ENCODE data around the gene DQX1. TPM values are rescaled to one million over a fixed set of nuclear protein-coding genes. Genes with fewer than 3 reads are reported as not detected.

The DQX1 gene
- total and polyA plus RNA-seq, 9 of the 15 experiments (the other 6 are each of a cell fraction or from before 2014, with no cell fraction given), result 0.04 to 0.38 (median 0.18) TPM; not detected in 1

DNA sequence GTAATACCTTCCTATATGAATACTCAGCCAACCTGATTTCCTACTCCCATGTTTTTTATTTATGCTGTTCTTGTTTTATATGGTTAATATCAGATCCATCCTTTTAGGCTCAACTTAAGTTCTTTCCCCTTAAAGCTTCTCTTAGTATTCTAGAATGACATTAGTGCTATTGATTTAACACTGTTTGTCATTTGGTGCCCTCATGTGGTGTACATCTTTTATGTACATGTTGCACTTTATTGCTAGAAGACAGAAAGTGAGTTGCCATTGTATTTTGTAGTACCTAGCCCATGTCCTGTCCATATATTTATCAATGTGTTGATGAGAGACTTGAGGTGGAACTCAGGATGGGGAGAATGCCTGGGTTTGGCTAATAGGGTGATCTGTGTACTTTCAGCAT lies 6.2 kb upstream of the DQX1 start (continued):
- TF ChIP-seq FIP1L1 (IDR thresholded peaks at IDR 0.05; ENCODE audit: low read depth, low read length, poor library complexity, severe bottlenecking), result no peak
- TF ChIP-seq NFE2 (IDR thresholded peaks at IDR 0.05; ENCODE audit: low read depth), result no peak
- TF ChIP-seq, protein P1, sequence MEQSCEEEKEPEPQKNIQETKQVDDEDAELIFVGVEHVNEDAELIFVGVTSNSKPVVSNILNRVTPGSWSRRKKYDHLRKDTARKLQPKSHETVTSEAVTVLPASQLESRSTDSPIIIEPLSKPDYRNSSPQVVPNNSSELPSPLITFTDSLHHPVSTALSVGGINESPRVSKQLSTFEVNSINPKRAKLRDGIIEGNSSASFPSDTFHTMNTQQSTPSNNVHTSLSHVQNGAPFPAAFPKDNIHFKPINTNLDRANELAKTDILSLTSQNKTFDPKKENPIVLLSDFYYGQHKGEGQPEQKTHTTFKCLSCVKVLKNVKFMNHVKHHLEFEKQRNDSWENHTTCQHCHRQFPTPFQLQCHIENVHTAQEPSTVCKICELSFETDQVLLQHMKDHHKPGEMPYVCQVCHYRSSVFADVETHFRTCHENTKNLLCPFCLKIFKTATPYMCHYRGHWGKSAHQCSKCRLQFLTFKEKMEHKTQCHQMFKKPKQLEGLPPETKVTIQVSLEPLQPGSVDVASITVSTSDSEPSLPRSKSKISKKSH (CRISPR knock-in tag; IDR thresholded peaks at IDR 0.05), result no peak
- TF ChIP-seq, protein P2, sequence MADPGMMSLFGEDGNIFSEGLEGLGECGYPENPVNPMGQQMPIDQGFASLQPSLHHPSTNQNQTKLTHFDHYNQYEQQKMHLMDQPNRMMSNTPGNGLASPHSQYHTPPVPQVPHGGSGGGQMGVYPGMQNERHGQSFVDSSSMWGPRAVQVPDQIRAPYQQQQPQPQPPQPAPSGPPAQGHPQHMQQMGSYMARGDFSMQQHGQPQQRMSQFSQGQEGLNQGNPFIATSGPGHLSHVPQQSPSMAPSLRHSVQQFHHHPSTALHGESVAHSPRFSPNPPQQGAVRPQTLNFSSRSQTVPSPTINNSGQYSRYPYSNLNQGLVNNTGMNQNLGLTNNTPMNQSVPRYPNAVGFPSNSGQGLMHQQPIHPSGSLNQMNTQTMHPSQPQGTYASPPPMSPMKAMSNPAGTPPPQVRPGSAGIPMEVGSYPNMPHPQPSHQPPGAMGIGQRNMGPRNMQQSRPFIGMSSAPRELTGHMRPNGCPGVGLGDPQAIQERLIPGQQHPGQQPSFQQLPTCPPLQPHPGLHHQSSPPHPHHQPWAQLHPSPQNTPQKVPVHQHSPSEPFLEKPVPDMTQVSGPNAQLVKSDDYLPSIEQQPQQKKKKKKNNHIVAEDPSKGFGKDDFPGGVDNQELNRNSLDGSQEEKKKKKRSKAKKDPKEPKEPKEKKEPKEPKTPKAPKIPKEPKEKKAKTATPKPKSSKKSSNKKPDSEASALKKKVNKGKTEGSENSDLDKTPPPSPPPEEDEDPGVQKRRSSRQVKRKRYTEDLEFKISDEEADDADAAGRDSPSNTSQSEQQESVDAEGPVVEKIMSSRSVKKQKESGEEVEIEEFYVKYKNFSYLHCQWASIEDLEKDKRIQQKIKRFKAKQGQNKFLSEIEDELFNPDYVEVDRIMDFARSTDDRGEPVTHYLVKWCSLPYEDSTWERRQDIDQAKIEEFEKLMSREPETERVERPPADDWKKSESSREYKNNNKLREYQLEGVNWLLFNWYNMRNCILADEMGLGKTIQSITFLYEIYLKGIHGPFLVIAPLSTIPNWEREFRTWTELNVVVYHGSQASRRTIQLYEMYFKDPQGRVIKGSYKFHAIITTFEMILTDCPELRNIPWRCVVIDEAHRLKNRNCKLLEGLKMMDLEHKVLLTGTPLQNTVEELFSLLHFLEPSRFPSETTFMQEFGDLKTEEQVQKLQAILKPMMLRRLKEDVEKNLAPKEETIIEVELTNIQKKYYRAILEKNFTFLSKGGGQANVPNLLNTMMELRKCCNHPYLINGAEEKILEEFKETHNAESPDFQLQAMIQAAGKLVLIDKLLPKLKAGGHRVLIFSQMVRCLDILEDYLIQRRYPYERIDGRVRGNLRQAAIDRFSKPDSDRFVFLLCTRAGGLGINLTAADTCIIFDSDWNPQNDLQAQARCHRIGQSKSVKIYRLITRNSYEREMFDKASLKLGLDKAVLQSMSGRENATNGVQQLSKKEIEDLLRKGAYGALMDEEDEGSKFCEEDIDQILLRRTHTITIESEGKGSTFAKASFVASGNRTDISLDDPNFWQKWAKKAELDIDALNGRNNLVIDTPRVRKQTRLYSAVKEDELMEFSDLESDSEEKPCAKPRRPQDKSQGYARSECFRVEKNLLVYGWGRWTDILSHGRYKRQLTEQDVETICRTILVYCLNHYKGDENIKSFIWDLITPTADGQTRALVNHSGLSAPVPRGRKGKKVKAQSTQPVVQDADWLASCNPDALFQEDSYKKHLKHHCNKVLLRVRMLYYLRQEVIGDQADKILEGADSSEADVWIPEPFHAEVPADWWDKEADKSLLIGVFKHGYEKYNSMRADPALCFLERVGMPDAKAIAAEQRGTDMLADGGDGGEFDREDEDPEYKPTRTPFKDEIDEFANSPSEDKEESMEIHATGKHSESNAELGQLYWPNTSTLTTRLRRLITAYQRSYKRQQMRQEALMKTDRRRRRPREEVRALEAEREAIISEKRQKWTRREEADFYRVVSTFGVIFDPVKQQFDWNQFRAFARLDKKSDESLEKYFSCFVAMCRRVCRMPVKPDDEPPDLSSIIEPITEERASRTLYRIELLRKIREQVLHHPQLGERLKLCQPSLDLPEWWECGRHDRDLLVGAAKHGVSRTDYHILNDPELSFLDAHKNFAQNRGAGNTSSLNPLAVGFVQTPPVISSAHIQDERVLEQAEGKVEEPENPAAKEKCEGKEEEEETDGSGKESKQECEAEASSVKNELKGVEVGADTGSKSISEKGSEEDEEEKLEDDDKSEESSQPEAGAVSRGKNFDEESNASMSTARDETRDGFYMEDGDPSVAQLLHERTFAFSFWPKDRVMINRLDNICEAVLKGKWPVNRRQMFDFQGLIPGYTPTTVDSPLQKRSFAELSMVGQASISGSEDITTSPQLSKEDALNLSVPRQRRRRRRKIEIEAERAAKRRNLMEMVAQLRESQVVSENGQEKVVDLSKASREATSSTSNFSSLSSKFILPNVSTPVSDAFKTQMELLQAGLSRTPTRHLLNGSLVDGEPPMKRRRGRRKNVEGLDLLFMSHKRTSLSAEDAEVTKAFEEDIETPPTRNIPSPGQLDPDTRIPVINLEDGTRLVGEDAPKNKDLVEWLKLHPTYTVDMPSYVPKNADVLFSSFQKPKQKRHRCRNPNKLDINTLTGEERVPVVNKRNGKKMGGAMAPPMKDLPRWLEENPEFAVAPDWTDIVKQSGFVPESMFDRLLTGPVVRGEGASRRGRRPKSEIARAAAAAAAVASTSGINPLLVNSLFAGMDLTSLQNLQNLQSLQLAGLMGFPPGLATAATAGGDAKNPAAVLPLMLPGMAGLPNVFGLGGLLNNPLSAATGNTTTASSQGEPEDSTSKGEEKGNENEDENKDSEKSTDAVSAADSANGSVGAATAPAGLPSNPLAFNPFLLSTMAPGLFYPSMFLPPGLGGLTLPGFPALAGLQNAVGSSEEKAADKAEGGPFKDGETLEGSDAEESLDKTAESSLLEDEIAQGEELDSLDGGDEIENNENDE (IDR thresholded peaks at IDR 0.05; ENCODE audit: low read depth, low read length), result no peak
- TF ChIP-seq, protein P3, sequence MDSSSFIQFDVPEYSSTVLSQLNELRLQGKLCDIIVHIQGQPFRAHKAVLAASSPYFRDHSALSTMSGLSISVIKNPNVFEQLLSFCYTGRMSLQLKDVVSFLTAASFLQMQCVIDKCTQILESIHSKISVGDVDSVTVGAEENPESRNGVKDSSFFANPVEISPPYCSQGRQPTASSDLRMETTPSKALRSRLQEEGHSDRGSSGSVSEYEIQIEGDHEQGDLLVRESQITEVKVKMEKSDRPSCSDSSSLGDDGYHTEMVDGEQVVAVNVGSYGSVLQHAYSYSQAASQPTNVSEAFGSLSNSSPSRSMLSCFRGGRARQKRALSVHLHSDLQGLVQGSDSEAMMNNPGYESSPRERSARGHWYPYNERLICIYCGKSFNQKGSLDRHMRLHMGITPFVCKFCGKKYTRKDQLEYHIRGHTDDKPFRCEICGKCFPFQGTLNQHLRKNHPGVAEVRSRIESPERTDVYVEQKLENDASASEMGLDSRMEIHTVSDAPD (CRISPR knock-in tag; IDR thresholded peaks at IDR 0.05), result no peak
- TF ChIP-seq ADNP (tag; IDR thresholded peaks at IDR 0.05), result no peak
- peak; percentile 73 to 82 for TF ChIP-seq RAD21 (CRISPR knock-in tag; conservative IDR thresholded peaks at IDR 0.05 in 1 of 2, IDR thresholded peaks at IDR 0.05 in 1 of 2)
- TF ChIP-seq YY1 (IDR thresholded peaks at IDR 0.05; ENCODE audit: borderline replicate concordance in 1 of 3, control insufficient read depth in 1 of 3, extremely low read depth in 1 of 3, insufficient read depth in 3 of 3, insufficient read length in 1 of 3, insufficient replicate concordance in 2 of 3, low read depth in 1 of 3, low read length in 2 of 3), result no peak
- TF ChIP-seq, protein P4, sequence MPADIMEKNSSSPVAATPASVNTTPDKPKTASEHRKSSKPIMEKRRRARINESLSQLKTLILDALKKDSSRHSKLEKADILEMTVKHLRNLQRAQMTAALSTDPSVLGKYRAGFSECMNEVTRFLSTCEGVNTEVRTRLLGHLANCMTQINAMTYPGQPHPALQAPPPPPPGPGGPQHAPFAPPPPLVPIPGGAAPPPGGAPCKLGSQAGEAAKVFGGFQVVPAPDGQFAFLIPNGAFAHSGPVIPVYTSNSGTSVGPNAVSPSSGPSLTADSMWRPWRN (IDR thresholded peaks at IDR 0.05; ENCODE audit: low read depth), result no peak
- TF ChIP-seq SAP30 (IDR thresholded peaks at IDR 0.05; ENCODE audit: borderline replicate concordance, insufficient read depth, low read depth, low read length, poor library complexity, severe bottlenecking), result no peak

All from K562 (cell line).